Lung (tissue), 12 donors: ENCODE results near the gene CHRNA5. TPM values are rescaled to one million over a fixed set of nuclear protein-coding genes. Genes with fewer than 3 reads are reported as not detected.
"Not testable (repeated sequence)": the region's sequence is repeated elsewhere in the genome, so short reads cannot be mapped to it uniquely, and the experiment has no call there.

Experiments
- ATAC-seq: fragments of 200-7000 bp; cut with Tn5 transposase; one replicate; pipeline ENCODE4 v1.9.1; 2020; ENCODE audit warnings: moderate number of reproducible peaks; ENCODE audit not compliant: insufficient read depth, low FRiP score
- DNase-seq, 3 donors: peaks; one replicate each; pipeline ENCODE4 v3.0.0-alpha.2; 2013 to 2017
- H3K27ac ChIP-seq, 2 donors: one replicate each; pipeline ENCODE4 v1.5.1; 2013; ENCODE audit warnings: mild to moderate bottlenecking in 2 of 2, moderate library complexity in 2 of 2, control low read depth in 1 of 2, inconsistent platforms in 1 of 2, low read depth in 1 of 2, low read length in 1 of 2
- H3K27me3 ChIP-seq, 3 donors: one replicate each; pipeline ENCODE4 v1.5.1; 2013; ENCODE audit warnings: low read length in 2 of 3; ENCODE audit not compliant: control insufficient read depth in 3 of 3, insufficient read depth in 3 of 3
- H3K36me3 ChIP-seq, 4 donors: one replicate each; pipeline ENCODE4 v1.5.1; 2013; ENCODE audit warnings: low read length in 4 of 4, mild to moderate bottlenecking in 1 of 4, moderate library complexity in 1 of 4; ENCODE audit not compliant: control insufficient read depth in 4 of 4, insufficient read depth in 4 of 4
- H3K4me1 ChIP-seq, 5 donors: one replicate each; pipeline ENCODE4 v1.5.1; 2013; ENCODE audit warnings: low read length in 5 of 5, mild to moderate bottlenecking in 2 of 5, moderate library complexity in 1 of 5; ENCODE audit not compliant: control insufficient read depth in 5 of 5, insufficient read depth in 5 of 5
- H3K4me3 ChIP-seq: one replicate; pipeline ENCODE4 v1.5.1; 2013; ENCODE audit warnings: mild to moderate bottlenecking, control low read depth, moderate library complexity
- H3K9ac ChIP-seq, 2 donors: one replicate each; pipeline ENCODE4 v1.5.1; 2013; ENCODE audit warnings: low read length in 2 of 2, control low read depth in 1 of 2; ENCODE audit not compliant: insufficient read depth in 1 of 2
- H3K9me3 ChIP-seq, 4 donors: one replicate each; pipeline ENCODE4 v1.5.1; 2013; ENCODE audit warnings: low read length in 3 of 4, mild to moderate bottlenecking in 1 of 4, moderate library complexity in 1 of 4; ENCODE audit not compliant: control insufficient read depth in 4 of 4, insufficient read depth in 3 of 4
- CTCF ChIP-seq: IDR thresholded peaks from 2 replicates; pipeline ENCODE4 v1.5.1; 2012; ENCODE audit warnings: mild to moderate bottlenecking; ENCODE audit errors: control extremely low read depth, extremely low read depth
- WGBS, 2 donors: extraction: QIAGEN DNeasy Blood & Tissue Kit; methylation state at CpG; one replicate each; pipeline ENCODE4 v1.1.7; 2013; 5-methylcytosine and 5-hydroxymethylcytosine counted together
- polyA plus RNA-seq, 2 donors: library from polyadenylated mRNA; stranded (reverse); fragments of 200-250 nt; gene quantifications; one replicate each; pipeline ENCODE4 v1.2.1, GENCODE V29; 2013
- total RNA-seq, 2 donors: library from RNA; depleted of rRNA in 1 of 2; stranded (reverse); fragments of >200 nt in 1 of 2; gene quantifications; one replicate each; pipeline ENCODE4 v1.2.1, GENCODE V29; 2014 to 2021
- donor health status: control.
- donor health status: control.
- donor health status: Bipolar disorder and iron deficiency.
- donor health status: healthy.
- donor health status: DM: yes; HTN: yes; CAD: no.

CHRNA5 gene
- total and polyA plus RNA-seq, 4 donors, result 0.23 to 1.3 (median 0.92) TPM

- 81 to 89% methylated on average over 3 of the region's 3 CpGs for WGBS, 2 donors
- Histone ChIP-seq H3K36me3 (peaks cover 21 to 40% (median 35%) of the 10 kb centered on the region in 4 donors), H3K27ac (no peak overlapping the region), H3K9me3 (no peaks in the 10 kb centered on the region), H3K9ac (no peak overlapping the region), H3K4me3 (no peak overlapping the region), H3K4me1 (no peaks in the 10 kb centered on the region), H3K27me3 (no peaks in the 10 kb centered on the region)
- no peak for ATAC-seq
- no peak for DNase-seq
- TF ChIP-seq CTCF, result no peak
Measured at GRCh38 chr15:78550815-78551214, 14.5 kb upstream of the CHRNA5 start.

GRCh38 chr15:78551902-78552301 is 13.4 kb upstream of the CHRNA5 start:
- Histone ChIP-seq H3K27ac (no peak overlapping the region), H3K4me1 (no peaks in the 10 kb centered on the region), H3K36me3 (peaks cover 14 to 38% (median 27%) of the 10 kb centered on the region in 4 donors), H3K9me3 (no peaks in the 10 kb centered on the region), H3K4me3 (no peak overlapping the region), H3K9ac (no peak overlapping the region), H3K27me3 (no peaks in the 10 kb centered on the region)
- WGBS, 2 donors, result 89 to 94% methylated on average over 5 of the region's 5 CpGs
- TF ChIP-seq CTCF, result no peak
- ATAC-seq, result no peak
- DNase-seq, result no peak

GRCh38 chr15:78552597-78552996 is 12.7 kb upstream of the CHRNA5 start:
- Histone ChIP-seq H3K9me3 (no peaks in the 10 kb centered on the region), H3K4me1 (no peaks in the 10 kb centered on the region), H3K9ac (no peak overlapping the region), H3K4me3 (no peak overlapping the region), H3K27me3 (no peaks in the 10 kb centered on the region), H3K36me3 (peaks cover 13 to 33% (median 21%) of the 10 kb centered on the region in 4 donors), H3K27ac (no peak overlapping the region)
- ATAC-seq (no peak), DNase-seq (no peak)
- 77 to 83% methylated on average over 5 of the region's 5 CpGs for WGBS, 2 donors
- TF ChIP-seq CTCF, result no peak

- DNase-seq, H3K4me1 ChIP-seq, H3K9ac ChIP-seq, H3K27ac ChIP-seq, H3K9me3 ChIP-seq, H3K36me3 ChIP-seq, ATAC-seq, H3K4me3 ChIP-seq: not testable (repeated sequence)
- H3K27me3 ChIP-seq, result peaks cover 0 to 24% (median 8%) of the 10 kb centered on the region in 3 donors
- 94 to 97% methylated on average over 10 of the region's 10 CpGs for WGBS, 2 donors
Measured at GRCh38 chr15:78560201-78560600, 5.1 kb upstream of the CHRNA5 start.
